Stimulated activated CD4-positive, alpha-beta T cell treated with anti-CD3 and anti-CD28 coated beads, TNF-alpha, amount 100 ng/mL, for 4 hours (primary cell): ENCODE results near the gene HSPA6.
"Not testable (repeated sequence)": the region's sequence is repeated elsewhere in the genome, so short reads cannot be mapped to it uniquely, and the experiment has no call there.

Experiments
- DNase-seq, 3 experiments: peaks; one replicate each; pipeline ENCODE4 v3.0.0-alpha.2; 2020; ENCODE audit warnings: low read depth in 3 of 3

Gene HSPA6

DNA sequence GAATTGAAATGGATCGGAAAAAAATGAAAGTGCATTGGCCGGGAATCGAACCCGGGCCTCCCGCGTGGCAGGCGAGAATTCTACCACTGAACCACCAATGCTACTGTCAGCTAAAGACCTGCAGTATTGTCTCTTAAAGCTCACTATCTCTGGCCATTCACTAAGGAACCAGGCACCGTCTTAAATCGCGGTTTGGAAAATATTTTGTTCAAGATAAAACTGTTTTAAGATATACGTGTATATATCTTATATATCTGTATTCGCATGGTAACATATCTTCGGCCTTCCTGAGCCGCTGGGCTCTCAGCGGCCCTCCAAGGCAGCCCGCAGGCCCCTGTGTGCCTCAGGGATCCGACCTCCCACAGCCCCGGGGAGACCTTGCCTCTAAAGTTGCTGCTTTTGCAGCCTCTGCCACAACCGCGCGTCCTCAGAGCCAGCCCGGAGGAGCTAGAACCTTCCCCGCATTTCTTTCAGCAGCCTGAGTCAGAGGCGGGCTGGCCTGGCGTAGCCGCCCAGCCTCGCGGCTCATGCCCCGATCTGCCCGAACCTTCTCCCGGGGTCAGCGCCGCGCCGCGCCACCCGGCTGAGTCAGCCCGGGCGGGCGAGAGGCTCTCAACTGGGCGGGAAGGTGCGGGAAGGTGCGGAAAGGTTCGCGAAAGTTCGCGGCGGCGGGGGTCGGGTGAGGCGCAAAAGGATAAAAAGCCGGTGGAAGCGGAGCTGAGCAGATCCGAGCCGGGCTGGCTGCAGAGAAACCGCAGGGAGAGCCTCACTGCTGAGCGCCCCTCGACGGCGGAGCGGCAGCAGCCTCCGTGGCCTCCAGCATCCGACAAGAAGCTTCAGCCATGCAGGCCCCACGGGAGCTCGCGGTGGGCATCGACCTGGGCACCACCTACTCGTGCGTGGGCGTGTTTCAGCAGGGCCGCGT is at the start of gene HSPA6:
HSPA6 (plus strand) TSS at position 724 of the 925 bp plus-strand sequence; CDS start at position 843, 119 bp downstream.
- peak; percentile 63 to 72 (median 70) for DNase-seq

DNA sequence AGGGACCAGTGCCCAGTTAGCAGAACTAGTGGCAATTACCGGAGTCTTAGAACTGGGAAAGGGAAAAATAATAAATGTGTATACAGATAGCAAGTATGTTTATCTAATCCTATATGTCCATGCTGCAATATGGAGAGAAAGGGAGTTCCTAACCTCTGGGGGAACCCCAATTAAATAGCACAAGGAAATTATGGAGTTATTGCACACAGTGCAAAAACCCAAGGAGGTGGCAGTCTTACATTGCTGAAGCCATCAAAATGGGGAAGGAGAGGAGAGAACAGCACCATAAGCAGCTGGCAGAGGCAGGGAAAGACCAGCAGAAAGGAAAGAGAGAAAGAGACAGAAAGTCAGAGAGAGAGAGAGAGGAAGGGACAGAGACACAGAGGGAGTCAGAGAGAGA is 46.6 kb upstream of the HSPA6 start:
- not testable (repeated sequence) for DNase-seq

DNA sequence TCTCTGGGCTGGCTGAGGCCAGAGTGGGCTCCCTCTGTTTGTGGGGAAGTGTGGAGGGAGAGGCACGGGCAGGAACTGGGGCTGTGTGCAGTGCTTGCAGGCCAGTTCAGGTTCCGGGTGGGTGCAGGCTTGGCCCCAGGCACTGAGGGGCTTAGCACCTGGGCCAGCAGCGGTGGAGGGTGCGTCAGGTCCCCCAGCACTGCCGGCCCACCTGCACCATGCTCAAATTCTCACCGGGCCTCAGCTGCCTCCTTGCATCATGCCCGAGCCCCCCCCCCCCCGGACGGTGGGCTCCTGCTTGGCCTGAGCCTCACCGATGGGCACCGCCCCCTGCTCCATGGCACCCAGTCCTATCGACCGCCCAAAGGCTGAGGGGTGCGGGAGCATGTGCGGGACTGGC is 45.4 kb upstream of the HSPA6 start:
- DNase-seq, result no peak

DNA sequence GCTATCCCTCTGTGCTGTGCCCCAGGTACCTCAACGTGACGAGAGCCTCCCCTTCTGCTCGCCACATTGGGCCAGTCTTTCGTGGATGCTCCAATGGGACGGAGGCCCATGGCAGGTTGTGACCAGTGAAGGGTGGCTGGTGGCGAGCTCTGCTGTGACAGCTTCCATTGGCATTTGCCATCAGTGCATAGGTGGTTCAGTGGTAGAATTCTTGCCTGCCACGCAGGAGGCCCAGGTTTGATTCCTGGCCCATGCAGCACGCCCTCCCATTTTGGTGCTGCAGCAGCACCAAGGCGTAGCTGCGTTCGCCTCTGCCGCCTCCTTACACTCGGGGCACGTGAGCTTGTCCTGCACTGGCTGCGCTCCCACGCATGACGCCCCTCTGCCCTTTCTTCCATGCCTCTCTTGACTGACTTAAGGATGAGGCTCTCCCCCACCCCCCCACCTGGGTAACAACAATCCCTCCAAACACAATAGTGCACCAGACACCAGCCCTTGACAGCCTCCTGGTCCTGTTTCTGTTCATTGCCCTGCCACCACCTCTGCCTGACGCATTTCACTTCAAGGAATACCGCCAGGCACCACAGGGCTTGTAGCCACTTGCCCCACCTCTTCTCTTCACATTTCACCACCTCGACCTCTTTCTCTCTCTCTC is 43.8 kb upstream of the HSPA6 start:
- no peak for DNase-seq

DNA sequence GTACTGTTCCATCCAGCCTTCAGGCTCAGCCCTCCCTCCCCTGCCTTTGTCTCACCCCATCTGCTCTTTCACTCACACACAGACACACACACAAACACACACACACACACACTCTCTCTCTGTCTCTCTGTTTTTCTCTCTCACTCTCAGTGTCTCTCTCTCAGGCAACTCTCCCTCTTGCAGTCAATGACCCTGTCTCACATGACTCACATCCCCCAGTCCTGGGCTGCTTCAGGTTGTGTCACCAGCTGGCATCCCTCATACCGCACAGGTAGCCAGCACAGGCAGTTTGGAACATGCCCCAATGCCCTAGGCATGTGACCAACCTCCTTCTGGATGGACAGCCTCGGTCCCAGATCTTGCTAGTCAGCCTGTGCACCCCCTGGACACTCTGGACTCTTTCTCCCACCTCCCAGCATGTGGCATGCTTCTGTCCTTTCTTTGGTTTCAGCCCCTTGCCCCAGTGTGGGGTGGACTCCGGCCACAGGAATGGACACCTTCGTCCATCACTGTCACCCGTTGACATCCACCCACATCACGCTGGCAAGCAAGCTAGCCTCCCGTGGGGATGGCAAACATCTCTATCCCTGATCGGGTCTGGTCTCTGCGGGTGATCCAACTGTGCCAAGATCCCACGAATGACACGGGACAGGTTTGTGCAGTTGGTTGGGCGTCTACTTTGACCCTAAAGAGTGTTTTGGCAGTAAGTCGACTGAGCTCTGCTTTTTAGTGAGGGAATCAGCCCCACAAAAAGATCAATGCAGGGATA is 42.5 kb upstream of the HSPA6 start:
- no peak for DNase-seq

DNA sequence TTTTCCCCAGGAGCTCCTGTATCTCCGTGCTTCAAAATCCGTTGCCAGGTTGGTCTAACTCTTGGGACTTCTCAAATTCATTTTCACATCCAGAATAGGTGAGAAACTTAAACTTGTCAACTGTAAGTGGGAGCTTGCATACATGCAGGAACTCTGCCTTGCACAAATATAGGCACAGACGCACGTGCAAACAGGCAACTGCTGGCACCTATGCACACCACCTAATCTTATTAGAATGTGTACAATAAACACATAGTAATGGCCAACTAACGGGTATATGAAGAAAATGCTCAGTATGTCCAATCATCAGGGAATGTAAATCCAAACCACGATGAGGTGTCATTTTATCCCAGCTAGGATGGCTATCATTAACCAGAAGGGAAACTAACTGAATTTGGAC is 41.7 kb upstream of the HSPA6 start:
- no peak for DNase-seq

DNA sequence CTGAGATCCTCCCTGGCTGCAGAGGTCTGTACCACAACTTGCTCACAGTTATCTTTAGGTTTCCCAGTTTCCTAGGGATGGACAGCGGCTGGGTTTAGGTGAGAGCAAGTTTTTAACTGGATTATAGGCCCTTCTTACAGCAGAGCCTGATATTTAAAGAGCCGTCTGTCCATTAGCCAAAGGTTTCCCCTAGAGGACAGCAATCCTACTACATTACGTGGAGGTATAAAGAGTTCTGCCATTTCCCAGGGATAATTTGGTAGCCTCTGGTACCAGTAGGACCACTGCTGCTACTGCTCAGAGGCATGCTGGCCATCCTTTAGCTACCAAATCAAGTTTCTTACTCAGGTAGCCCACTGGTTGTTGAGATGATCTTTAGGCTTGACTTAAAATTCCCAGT is 41.0 kb upstream of the HSPA6 start:
- DNase-seq, result no peak

DNA sequence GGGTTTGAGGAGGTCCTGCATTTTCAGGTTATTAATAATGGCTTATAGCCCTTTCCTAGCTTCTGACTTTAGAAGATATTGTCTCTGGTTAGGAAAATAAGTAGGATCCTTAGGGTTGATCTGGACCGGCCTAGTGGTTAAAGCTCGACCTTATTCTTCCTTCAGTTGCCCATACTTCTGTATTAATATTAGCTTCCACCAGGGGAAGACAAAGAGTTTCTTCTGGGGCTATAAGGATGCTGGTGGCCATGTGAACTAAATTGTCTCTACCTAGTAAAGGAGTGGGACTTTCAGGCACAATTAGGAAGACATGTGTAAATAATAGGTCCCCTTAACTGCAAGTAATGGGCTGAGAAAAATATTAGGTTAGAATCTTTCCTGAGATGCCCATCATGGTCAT is 39.7 kb upstream of the HSPA6 start:
- no peak for DNase-seq

DNA sequence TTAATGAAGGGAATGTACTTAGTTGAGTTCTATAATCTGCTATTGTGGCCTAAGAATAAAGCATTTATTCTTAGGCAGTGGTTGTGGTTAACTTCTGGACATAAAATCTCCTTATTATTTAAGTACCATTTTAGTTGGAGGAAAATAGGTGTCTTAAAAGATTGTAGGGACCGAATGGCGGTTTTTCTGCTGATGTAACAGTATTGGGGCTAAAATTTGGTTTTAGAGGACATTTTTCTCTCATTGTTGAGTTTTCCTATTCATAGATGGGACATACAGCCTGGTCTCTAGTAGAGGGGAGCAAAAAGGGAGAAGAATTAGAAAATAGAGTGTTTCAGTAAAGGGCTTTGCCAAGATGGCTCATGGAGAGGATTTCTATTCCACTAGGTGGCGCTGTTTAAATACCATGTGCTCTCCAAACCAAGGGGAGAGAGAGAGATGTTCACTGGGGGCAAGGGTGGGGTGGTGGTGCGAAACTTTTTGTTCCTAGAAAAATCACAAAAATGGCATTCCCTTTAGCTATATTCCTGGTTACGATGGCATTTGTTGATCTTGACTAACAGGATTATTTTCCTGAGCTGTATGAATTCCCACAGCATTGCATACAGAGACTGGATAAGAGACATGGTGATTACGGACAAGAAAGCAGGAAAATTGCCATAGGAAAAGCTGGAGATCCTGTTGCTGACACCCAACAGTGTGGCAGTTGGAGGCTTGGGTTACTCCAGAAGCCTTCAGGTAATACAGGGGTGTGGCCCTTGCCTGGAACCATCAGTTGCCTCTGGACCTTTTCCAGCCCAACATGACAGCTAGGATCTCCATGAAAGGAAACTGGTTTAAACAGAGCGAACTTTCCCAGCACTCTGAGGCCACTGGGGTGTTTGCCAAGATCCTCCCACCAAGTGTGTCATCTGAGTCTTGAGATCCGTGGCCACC is 37.3 kb upstream of the HSPA6 start:
- peak in 1 of 3 experiments; percentile 16 for DNase-seq

DNA sequence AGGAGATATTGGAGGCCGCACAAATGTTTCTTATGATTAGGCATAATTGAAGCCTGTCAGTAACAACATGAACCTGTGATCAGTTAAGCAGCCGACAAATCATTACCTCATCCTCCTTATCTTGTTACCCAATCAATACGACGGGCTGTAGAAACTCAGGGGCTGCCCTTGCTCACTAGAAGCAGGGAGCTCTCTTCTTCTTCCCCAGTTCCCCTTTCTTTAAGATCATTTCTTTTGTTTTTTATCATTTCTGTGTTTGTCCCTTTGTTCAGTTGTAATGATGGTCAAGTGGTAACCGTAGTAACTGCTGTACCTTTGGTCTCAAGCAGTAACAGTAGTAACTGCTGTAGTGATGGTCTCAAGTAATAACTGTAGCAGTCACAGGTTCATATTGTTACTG is 32.9 kb upstream of the HSPA6 start:
- DNase-seq, result no peak

DNA sequence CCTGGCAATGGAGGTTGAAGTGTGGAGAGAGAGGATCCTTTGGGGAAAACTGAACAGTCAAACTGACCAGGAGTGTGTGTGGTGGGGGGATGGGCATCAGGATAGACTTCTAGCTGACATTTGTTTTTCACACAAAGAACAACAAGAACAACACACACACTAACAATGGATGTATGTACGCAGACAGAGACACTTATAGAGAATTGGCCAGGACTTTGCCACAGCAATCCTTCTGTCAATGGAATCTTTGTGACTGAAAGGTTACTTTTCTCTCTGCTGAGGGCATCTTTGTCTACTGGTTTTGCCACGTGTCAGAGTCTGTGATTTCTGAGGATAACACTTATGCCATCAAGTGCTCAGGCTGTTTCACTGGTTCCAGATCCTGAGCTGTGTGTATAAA is 31.5 kb upstream of the HSPA6 start:
- DNase-seq, result no peak

DNA sequence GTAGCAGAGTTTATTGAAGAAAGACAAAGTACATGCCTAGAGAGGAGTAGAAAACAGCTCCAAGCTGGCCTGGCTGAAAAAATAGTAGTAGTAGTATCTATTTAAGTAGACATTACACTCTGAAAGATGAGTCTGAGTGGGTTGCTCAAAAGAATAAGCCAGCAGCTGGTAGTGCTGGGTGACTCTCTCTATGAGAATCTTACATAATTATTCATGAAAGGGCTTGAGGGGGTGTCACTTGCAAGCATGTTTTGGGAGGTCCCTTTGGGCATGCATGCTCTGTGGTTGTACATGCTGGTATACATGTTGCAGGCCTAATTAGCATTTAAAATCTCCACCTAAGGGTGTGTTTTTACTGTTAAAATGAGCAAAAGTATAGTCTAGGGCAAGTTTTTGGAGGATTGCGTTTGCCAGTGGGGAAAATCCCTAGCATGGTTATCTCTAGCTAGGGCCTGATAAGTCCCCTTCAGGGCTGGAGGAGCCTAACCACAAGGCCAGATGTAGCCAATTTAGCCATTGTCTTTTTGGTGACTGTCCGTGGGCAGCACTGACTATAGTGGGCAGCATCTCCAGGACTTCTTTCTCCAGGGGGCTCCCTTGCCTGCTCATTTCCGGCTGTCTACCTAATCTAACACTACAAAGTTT is 30.1 kb upstream of the HSPA6 start:
- no peak for DNase-seq

DNA sequence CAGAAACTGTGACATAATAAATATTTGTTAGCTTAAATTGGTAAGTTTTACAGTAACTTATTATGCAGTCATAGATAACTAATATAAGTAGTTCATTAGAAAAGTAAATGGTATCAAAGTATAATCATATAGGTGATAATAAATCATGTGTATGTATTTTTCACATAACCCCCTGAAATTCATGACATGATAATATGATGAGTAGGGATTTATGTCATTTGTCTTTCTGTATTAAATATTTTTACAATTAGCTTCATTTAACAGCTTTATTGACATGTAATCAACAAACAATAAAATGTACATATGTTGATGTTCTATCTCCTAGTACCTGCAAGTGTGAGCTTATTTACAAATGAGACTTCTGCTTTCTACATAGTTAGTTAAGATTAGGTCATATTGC is 28.9 kb upstream of the HSPA6 start:
- DNase-seq, result no peak

DNA sequence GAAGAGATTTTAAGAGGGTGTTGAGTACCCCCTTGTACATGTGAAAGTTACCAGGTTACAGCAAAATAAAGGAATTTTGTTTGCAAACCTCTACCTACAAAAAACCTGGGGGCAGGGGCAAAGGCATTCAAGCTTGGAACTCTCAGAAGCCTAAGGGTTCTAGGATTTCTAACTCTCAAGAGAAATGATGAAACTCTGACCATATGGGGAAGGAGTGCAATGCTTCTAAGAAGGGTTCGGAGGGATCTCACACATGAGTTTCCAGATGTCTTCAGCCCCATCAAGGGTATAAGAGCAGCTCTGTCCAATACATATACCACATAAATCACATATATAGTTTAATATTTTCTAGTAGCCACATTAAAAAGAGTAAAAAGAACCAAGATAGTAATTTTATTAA is 26.4 kb upstream of the HSPA6 start:
- DNase-seq, result no peak

DNA sequence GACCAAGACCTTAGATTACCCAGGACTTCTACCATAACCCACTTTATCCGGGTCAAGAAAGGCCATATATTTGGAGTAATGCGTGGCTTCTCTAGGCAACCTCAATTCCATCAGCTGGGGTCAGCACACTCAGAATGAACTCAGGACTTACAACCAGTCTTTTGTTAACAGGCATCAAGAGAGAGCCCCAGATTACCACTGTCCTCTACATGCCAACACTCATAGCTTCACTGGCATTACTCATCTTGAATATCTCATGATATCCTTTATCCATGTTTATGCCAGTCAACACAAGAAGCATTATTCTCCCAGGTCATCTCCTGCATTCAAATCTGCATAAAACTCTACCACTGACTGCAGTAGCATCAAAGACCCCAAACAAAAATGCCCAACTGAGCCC is 25.7 kb upstream of the HSPA6 start:
- no peak for DNase-seq

DNA sequence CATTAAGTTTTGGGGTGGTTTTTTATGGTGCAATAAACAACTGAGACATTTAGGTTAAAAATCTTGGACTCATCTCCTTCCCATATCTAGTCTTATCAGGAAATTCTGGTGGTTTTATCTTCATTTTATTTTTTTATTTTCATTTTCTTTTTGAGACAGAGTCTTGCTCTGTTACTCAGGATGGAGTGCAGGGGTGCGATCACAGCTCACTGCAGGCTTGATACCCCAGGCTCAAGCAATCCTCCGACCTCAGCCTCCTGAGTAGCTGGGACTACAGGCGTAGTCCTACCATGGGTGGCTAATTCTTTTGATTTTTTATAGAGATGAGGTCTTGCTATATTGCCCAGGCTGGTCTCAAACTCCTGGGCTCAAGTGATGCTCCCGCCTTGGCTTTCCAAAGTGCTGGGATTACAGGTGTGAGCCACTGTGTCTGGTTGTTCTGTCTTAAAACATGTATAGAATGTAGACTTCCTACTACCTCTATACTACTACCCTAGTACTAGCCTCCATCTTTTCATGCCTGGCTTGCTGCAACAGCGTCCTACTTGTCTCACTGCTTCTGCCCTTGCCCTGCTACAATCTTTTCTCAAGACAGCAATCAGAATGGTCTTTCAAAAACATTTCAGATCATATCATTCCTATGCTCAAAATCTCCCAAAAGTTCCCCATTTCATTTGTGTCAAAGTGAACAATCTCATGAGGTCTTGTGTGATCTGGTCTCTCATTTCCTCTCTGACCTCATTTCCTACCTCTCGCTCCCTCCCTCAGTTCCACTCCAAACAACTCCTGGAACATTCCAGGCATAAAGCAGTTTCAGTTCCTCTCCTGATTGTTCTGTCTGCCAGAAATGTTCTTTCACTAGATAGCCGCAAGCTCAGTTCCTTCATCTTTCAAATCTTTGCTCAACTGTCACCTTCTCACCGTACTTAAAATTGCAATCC is 25.0 kb upstream of the HSPA6 start:
- DNase-seq, result no peak

DNA sequence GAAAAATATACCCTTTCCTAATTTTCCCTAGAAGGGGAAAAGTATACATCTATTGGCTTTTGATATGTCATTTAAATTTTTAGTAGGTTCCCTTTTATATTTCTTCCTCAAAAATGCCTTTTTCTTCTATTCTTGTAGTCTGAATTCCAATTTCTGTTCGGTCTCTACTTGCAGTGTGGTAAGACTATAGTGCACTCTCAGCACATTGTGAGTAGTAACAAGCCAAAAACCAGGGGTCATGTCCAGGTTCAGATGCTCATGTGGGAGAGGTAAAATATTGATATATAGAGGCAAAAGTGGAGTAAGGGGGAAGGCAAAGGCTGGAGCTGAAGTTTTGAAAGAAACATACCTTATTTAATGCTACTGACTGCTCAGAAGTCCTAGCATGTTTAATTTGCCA is 23.1 kb upstream of the HSPA6 start:
- no peak for DNase-seq

DNA sequence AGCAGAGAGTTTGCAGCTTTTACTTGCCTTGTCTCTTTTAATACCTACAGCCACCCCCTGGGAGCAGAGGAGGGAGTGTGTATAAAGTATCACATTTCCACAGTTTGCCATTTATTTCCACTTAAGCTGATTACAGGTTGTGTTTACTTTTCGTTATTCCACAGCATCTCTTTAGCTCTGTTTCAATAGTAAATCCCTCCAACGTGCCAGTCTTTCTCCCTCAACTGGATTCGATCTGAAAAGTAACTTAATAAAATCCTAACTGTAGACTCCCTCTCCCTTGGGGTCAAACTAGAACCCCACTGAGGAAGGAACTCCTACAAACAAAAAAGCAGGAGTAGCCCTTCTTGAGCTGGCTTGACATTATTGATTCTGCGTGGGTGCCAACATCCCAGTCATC is 22.2 kb upstream of the HSPA6 start:
- no peak for DNase-seq

DNA sequence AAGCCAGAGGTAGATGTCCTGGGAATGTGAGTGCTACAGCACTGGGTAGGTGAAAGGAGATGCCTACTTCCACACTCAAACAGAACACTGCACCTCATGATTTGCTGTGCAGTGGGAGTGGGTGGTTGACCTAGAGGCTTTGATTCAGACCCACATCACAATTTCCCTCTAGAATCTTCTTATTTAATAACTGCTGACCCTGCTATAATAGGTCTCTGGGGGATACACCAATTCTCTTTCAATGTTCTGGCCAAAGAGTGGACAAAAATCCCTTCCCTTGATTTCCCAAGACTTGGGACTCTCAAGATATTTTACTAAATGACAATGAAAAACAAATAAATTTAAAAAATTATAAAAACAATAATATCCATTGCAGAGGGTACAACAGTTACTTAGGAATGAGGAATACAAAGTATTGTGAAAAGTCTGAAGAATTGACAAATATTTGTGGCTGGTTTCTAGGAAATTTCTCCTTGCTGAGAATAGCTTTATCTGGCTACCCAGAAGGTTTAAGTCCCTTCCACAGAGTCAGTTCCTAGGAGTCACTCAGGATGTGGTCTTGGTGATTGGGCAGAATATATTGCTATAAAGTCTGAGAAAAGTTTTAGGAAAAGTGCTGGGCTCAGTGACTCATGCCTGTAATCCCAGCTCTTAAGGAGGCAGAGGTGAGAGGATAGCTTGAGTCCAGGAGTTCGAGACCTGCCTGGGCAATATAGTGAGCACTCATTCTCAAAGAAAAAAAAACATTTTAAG is 21.5 kb upstream of the HSPA6 start:
- no peak for DNase-seq
